Stimulated activated memory B cell treated with anti-CD40 and anti-IgM and Interleukin-4, amounts not matched to agents 10 μg/mL and 1 μg/mL and 100 μg/mL, for 72 hours (primary cell): ENCODE data around the gene GATB.

Experiments used
- ATAC-seq: fragments of 150-1000 bp; cut with Tn5 transposase; 2 replicates; pipeline ENCODE4 v1.10.0; 2021
- H3K27ac Mint-ChIP-seq: one replicate; pipeline ENCODE4 v1.8.0; 2022; ENCODE audit warnings: mild to moderate bottlenecking, mixed read lengths
- H3K27me3 Mint-ChIP-seq: one replicate; pipeline ENCODE4 v1.8.0; 2022; ENCODE audit warnings: mixed read lengths
- H3K36me3 Mint-ChIP-seq: one replicate; pipeline ENCODE4 v1.8.0; 2022; ENCODE audit warnings: mixed read lengths
- H3K4me1 Mint-ChIP-seq: one replicate; pipeline ENCODE4 v1.8.0; 2022; ENCODE audit warnings: mixed read lengths
- H3K4me3 Mint-ChIP-seq: one replicate; pipeline ENCODE4 v1.8.0; 2022; ENCODE audit warnings: mild to moderate bottlenecking, moderate library complexity, mixed read lengths
- H3K9me3 Mint-ChIP-seq: one replicate; pipeline ENCODE4 v1.8.0; 2022; ENCODE audit warnings: mixed read lengths

GATB gene, protein sequence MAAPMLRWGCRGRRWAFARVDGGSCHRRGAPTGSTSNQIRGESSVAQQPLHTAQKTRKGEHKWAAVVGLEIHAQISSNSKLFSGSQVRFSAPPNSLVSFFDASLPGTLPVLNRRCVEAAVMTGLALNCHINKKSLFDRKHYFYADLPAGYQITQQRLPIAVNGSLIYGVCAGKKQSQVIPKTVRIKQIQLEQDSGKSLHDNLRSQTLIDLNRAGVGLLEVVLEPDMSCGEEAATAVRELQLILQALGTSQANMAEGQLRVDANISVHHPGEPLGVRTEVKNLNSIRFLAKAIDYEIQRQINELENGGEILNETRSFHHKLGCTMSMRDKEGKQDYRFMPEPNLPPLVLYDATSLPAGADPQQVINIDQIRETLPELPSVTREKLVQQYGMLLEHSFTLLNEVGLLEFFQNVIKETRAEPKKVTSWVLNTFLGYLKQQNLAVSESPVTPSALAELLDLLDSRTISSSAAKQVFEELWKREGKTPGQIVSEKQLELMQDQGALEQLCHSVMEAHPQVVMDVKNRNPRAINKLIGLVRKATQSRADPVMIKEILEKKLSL

DNA sequence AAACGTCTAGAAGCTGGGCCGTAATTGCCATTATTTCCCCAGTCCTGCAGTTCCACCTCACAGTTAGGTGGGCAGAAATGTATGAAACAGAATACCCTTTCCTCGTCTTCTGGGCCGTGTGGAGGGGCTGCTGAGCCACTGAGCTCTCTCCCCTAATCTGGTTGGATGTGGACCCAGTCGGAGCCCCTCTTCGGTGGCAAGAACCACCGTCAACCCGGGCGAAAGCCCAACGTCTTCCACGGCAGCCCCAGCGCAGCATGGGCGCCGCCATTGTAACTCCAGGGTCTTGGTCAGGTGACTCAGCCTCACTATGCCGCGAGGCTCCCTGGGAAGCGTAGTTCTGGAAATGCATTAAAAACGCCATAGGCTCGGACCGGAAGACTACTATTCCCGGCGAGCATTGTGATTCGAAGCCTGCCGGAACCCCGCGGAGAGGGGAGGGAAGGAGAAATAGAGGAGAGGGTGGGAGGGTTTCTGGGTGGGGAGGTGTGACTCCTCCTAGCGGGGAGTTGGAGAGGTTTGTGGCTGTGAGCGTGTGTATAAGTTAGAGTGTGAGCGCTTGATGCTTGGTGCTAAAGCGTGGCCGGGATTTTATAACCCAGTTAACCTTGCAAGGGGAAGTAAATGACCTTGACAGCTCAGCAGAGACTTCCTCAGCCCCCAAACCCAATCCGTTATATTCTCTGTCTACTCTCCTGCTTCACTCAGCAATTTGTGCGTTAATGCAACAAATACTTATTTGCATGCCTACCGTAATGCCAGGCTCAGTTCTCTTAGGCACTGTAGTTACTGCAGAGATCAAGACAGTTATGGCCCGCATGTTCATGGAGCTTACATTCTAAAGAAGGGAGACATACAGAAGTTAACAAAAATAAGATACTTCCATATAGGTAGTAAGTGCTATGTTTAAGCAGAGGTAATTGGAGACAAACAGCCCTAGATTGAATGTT is at the start of gene GATB:
Gene GATB (minus strand): TSS at position 296 of the 950 bp plus-strand sequence. CDS start 25 bp downstream, at position 271.
- Mint-ChIP-seq H3K36me3 (peaks cover 9% of the 10 kb centered on the region), H3K4me3 (peak within 1 kb of the TSS; percentile 96), H3K4me1 (peaks cover 7% of the 10 kb centered on the region), H3K27me3 (peaks cover 10% of the 10 kb centered on the region), H3K27ac (peak within 1 kb of the TSS; percentile 92), H3K9me3 (no peaks in the 10 kb centered on the region)
- peak; percentile 100 for ATAC-seq

DNA sequence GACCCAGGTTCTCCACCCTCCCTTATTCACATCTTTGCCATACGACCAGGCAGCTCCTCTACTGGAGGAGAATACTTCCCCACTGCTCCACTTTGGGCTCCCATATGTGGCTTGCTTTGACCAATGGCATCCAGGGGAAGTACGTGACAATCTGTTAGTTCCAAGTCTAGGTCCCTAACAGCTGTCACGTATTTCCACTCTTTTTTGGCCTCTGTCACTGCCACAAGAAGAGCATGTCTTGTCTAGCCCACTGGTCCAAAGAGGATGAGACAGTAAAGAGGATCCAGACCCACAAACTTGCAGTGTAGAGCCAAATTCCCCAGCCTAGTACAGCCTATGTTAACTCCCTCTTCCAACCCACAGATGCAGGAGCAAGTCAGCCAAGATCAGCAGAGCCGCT is 49.7 kb upstream of the GATB start:
- no peak for ATAC-seq
- H3K27ac Mint-ChIP-seq: no peak overlapping the region
- H3K4me1 Mint-ChIP-seq: no peaks in the 10 kb centered on the region
- no peaks in the 10 kb centered on the region for H3K27me3 Mint-ChIP-seq
- H3K9me3 Mint-ChIP-seq: no peaks in the 10 kb centered on the region
- no peak overlapping the region for H3K4me3 Mint-ChIP-seq
- H3K36me3 Mint-ChIP-seq: no peaks in the 10 kb centered on the region

DNA sequence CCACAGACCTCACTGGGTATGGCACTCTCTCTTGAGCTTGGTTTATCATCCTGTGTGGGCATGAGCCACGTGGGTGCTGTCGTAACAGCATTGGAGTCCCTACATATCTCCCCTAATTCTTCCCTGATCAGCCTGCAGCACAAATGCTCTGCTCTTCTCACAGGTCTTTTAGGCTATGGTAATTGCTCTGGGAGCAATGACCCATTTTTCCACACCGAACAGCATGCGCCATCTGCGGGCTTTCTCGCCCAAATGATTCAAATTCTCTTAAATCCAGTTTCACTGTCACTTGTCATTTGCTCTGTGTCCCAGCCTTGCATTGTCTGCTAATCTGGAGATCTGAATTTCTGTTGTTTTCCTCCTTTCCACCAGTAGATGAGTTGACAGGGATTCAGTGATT is 48.9 kb upstream of the GATB start:
- ATAC-seq: no peak

DNA sequence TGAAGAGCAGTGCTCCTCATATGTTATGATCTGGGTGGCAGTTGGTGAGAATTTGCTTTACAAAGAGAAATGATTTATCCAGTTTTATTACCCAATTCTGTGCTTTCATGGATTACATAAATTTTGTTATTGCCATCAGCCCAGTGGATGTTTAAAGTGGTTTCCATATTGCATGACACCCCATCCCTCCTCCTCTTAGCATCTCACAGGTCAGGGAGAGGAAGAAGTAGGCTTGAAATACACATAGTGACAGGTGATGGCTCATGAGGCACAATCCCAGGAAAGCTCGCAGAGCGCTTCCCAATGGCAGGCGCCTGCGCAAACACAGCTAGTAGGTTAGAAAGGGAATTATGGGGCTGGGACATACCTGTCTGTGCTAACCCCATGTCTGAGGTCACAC is 47.7 kb upstream of the GATB start:
- Mint-ChIP-seq H3K27ac (no peak overlapping the region), H3K27me3 (no peaks in the 10 kb centered on the region), H3K36me3 (no peaks in the 10 kb centered on the region), H3K4me3 (no peak overlapping the region), H3K9me3 (no peaks in the 10 kb centered on the region), H3K4me1 (no peaks in the 10 kb centered on the region)
- ATAC-seq: no peak

More for the DNA sequence above, 48.9 kb upstream of the GATB start:
- no peak overlapping the region for H3K27ac Mint-ChIP-seq
- no peaks in the 10 kb centered on the region for H3K27me3 Mint-ChIP-seq
- no peaks in the 10 kb centered on the region for H3K36me3 Mint-ChIP-seq
- H3K4me3 Mint-ChIP-seq: no peak overlapping the region
- H3K4me1 Mint-ChIP-seq: no peaks in the 10 kb centered on the region
- H3K9me3 Mint-ChIP-seq: no peaks in the 10 kb centered on the region

DNA sequence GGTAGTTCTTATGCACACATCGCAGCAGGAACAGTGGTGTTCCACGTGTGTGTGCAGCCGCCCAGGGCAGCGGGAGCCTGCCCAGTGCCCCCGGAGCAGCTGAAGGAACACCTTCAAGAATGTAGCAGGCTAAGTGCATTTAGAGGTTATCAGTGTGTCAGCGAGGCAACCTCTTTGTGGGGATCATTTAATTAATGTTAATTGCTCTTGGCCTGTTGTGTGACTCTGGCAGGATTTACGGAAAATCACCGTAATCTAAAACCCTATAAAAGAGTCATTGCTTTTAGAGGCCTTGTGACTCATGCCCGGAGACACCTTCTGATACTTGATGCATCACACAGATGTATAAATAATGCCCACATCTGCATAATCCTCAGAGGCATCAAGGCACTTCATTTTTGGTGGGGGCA is 47.3 kb upstream of the GATB start:
- Mint-ChIP-seq H3K27ac (no peak overlapping the region), H3K27me3 (no peaks in the 10 kb centered on the region), H3K4me3 (no peak overlapping the region), H3K4me1 (no peaks in the 10 kb centered on the region), H3K36me3 (no peaks in the 10 kb centered on the region), H3K9me3 (no peaks in the 10 kb centered on the region)
- no peak for ATAC-seq

DNA sequence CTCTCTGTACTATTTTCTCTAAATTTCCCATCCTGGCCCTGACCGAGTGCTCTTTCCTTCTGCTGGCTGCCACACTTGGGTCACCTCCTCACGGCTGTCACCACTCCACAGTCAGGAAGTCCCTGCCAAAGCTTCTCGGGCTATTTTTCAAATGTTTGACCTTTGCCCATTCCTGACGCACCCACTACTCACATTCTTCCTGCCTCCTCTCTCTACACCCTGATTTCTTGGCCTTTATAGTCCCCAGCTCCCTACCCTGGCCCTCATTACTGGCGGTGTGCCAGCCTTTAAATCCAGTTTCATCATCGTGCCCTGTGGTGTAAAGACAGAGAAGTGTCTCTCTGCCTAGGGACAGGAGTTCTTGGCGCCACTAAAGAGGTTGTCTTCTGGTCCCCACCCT is 46.4 kb upstream of the GATB start:
- Mint-ChIP-seq H3K9me3 (no peaks in the 10 kb centered on the region), H3K36me3 (no peaks in the 10 kb centered on the region), H3K27ac (no peak overlapping the region), H3K4me3 (no peak overlapping the region), H3K4me1 (no peaks in the 10 kb centered on the region), H3K27me3 (no peaks in the 10 kb centered on the region)
- no peak for ATAC-seq

DNA sequence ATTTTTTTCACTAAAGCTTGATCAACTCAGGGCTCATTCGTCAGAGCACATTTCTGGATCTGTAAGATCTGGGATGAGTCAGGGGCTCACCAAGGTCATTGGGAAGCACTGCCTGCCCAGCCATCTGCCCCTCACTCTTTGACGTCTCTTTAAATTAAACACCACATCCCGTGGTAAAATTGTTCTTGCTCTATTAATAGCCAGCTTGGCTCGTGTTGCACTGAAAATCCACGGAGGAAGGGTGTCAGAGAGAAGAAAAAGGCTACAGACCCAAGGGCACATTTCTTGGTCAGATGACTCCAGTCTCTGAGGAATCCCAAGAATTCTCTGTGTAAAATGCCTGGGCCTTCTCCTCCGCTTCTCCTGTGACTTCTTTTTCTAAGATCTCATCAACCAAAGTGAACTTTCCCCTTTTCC is 45.7 kb upstream of the GATB start:
- no peak overlapping the region for H3K4me3 Mint-ChIP-seq
- no peak overlapping the region for H3K27ac Mint-ChIP-seq
- no peaks in the 10 kb centered on the region for H3K9me3 Mint-ChIP-seq
- no peak for ATAC-seq
- H3K36me3 Mint-ChIP-seq: no peaks in the 10 kb centered on the region
- H3K27me3 Mint-ChIP-seq: no peaks in the 10 kb centered on the region
- H3K4me1 Mint-ChIP-seq: no peaks in the 10 kb centered on the region

DNA sequence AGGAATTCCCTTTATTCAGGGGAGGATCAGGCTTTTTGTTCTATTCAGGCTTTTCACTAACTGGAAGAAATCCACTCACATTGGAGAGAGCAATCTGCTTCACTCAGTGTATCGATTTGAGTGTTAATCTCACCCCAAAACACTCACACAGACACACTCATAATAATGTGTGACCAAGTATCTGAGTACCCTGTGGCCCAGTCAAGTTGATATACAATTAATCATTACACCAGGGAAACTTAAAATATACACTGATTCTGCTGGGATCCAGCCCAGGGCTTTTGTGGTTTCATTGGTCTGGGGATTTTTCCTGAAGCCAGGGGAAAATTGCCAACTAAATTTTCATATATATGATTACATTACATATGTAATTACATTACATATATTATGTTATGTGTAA is 44.0 kb upstream of the GATB start:
- Mint-ChIP-seq H3K36me3 (no peaks in the 10 kb centered on the region), H3K4me3 (no peak overlapping the region), H3K27me3 (no peaks in the 10 kb centered on the region), H3K4me1 (no peaks in the 10 kb centered on the region), H3K9me3 (no peaks in the 10 kb centered on the region), H3K27ac (no peak overlapping the region)
- ATAC-seq: no peak

DNA sequence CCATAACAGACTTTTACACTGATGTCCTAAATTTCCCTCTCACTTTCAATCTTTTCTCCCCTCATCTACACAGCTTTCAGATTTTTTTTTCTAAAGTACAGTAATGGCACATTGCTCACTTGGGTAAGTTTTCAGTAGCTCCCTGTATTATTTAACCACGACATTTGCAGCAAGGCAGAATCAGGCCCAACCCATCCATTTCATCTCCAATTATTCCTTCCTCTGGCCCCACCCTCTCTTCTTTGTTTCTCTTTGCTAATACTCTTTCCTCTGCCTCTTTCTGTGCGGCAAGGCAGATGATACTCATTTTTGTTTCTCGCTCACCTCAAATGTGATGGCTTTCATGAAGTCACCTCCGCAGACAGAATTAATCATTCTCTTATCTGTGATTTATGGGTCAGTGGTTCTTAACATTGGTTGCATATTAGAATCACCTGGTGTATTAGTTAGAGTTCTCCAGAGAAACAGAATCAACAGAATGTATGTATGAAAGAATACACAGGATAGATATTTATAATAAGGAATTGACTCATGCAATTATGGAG is 43.4 kb upstream of the GATB start:
- Mint-ChIP-seq H3K36me3 (no peaks in the 10 kb centered on the region), H3K4me3 (no peak overlapping the region), H3K27me3 (no peaks in the 10 kb centered on the region), H3K9me3 (no peaks in the 10 kb centered on the region), H3K27ac (no peak overlapping the region), H3K4me1 (no peaks in the 10 kb centered on the region)
- ATAC-seq: no peak

DNA sequence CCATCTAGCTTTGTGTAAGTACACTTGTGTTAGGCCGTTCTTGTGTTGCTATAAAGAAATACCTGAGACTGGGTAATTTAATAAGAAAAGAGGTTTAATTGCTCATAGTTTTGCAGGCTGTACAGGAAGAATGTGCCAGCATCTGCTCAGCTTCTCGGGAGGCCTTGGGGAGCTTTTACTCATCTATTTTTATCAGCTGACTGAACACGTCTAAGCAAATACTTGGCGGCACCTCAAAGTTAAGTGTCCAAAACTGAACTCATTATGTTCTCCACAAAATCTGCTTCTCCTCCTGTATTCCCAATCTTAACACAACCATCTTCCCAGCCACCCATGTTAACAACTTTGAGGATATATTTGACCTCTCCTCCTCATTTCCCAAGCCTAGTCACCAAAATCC is 42.4 kb upstream of the GATB start:
- no peak overlapping the region for H3K27ac Mint-ChIP-seq
- H3K9me3 Mint-ChIP-seq: no peaks in the 10 kb centered on the region
- H3K4me3 Mint-ChIP-seq: no peak overlapping the region
- no peaks in the 10 kb centered on the region for H3K36me3 Mint-ChIP-seq
- ATAC-seq: no peak
- H3K4me1 Mint-ChIP-seq: no peaks in the 10 kb centered on the region
- H3K27me3 Mint-ChIP-seq: no peaks in the 10 kb centered on the region

DNA sequence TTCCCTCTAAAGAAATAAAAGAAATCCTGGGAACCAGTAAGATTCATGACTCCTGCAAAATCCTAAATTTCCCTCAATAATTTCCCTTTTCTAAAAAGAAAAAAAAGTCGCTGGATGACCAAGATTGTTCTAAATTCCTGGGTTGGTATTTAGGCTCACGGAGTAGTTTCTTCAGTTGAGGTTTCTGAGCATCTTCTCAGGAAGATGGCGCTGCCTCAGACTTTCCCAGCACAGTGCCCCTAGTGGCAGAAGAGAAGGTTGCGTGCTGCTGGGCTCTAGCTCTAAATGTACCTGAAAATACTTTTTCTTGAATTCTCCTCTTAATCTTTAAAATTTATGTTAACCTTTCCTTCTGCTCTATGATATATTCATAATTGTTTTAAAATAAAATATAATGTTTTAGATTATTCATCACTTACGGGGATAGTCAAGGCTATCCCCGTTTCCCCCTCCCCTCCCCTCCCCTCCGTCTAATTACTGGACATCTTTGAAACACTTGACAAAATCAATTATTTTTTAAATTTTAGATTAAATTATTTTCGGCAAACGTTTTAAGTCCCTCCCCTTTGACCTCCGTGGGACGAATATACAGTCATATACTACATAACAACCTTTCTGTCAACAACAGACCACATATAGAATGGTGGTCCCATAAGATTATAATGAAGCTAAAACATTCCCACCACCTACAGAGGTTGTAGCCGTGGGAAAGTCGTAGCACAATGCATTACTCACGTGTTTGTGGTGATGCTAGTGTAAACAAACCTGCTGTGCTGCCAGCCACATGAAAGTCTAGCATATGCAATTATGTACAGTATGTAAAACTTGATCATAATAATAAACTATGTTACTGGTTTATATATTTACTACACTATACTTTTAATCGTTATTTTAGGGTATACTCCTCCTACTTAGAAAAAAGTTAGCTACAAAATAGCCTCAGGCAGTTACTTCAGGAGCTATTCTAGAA is 41.0 kb upstream of the GATB start:
- ATAC-seq: peak; percentile 50
- H3K36me3 Mint-ChIP-seq: no peaks in the 10 kb centered on the region
- no peak overlapping the region for H3K27ac Mint-ChIP-seq
- H3K27me3 Mint-ChIP-seq: no peaks in the 10 kb centered on the region
- no peaks in the 10 kb centered on the region for H3K4me1 Mint-ChIP-seq
- no peak overlapping the region for H3K4me3 Mint-ChIP-seq
- H3K9me3 Mint-ChIP-seq: no peaks in the 10 kb centered on the region

DNA sequence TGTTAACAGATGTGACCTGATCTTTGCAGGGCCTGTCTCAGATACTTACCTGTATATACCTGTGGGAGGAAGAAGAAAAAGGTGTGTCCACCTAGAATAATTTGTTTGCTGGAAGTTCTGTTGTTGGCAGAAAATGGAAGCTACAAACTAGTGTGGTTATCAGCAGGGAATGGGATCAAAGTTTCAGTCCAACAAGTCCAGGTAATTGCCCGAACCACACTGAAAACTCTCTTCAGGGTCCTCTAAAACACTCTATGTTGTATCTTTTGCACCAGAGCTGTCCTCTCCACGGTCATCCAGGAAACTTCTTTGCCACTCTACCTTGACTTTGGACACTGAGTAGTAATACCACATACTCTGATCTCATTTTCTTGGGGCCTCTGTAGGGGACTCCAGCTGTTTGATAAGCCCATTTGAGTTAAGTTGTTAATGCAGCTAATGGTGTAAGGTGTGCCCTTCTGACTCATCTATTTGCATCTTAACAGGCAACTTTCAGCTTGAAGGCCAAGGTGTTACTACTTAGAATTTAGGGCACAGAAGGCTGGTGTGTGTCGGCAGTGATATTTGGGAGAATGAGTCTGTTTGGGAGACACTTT is 38.7 kb upstream of the GATB start:
- Mint-ChIP-seq H3K4me3 (no peak overlapping the region), H3K27ac (no peak overlapping the region), H3K9me3 (no peaks in the 10 kb centered on the region), H3K27me3 (peaks cover 3% of the 10 kb centered on the region), H3K36me3 (no peaks in the 10 kb centered on the region), H3K4me1 (no peaks in the 10 kb centered on the region)
- no peak for ATAC-seq

DNA sequence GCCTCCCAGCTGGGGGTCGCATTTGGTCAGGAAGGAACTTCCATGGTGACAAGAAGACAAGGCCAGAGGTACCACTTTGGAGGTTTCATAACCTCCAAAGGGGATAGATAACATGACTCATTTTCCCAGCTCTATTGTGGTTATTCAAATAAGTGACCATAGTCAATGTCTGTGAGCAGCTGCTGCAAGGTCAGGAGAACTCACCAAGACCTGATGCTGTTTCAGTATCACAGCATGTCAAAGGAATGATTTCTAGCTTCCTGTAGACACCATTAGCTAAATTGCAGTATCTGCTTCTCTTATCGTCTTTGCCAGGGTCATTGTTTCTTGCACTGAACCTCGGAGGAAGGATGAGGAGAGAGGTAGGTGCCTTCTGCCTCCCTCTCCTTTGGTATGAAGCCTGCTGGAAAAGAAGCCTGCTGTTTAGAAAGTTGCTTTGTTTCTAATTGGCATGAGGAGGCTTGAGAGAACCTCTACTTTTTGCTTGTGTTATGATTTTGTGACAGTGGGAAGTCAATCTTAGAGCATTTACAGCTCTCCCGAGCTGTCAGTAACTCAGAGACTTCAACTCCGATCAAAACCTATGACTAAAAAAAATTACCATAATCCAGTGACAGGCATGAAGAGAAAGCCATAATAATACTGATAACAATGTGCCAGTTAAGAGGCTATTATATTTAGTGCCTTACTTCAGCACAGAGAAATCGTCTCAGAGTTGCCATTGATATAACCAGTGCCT is 38.0 kb upstream of the GATB start:
- no peak for ATAC-seq
- H3K27ac Mint-ChIP-seq: no peak overlapping the region
- no peaks in the 10 kb centered on the region for H3K36me3 Mint-ChIP-seq
- no peaks in the 10 kb centered on the region for H3K4me1 Mint-ChIP-seq
- no peaks in the 10 kb centered on the region for H3K9me3 Mint-ChIP-seq
- H3K4me3 Mint-ChIP-seq: no peak overlapping the region
- H3K27me3 Mint-ChIP-seq: peaks cover 10% of the 10 kb centered on the region
